ENCODE data around the gene FAHD2B.
"Not testable (repeated sequence)": the region's sequence is repeated elsewhere in the genome, so short reads cannot be mapped to it uniquely, and the experiment has no call there.

FAHD2B gene, protein sequence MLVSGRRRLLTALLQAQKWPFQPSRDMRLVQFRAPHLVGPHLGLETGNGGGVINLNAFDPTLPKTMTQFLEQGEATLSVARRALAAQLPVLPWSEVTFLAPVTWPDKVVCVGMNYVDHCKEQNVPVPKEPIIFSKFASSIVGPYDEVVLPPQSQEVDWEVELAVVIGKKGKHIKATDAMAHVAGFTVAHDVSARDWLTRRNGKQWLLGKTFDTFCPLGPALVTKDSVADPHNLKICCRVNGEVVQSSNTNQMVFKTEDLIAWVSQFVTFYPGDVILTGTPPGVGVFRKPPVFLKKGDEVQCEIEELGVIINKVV

DNA sequence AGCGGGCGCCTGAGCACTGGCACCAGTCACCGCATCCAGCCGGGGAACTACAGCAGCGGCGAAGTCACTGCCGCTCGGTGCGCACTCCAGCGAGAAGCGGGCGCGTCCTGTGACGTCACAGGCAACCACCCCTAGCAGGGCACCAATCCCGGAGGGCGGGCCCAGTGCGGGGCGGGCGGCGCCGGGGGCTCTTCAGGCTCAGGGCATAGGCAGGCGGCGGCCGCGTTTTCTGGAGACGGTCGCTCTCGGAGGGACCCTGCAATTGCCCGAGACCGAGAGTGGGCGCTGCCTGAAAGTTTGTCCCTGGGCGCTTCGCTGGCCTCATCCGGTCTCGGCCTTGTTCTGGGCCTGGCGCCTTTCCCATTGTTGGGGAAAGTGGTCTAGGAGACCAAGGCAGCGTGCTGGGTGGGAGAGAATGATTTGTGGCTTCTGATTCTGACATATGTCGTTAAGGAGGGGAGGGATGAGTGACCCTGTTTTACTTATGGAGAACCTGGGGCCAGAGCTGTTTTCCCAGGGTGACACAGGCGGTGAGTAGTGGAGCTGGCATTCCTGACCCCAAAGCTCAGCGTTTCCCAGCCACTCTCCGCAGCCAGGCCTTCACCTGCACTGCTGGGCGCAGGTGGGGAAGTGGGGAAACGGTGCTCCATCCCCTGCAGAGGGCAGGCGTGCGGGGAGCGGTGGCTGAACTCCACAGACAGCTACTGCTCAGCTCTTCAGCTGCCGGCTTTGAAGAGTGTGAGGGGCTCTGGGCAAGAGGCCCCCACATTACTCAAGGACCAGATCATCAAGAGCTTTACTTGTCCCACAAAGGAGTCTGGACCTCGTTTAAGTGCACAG lies at the start of gene FAHD2B:
FAHD2B (minus strand) TSS at position 111 of the 840 bp plus-strand sequence. CDS start 3,176 bp downstream, outside the sequence.
- DNase-seq: peak; percentile 61

DNA sequence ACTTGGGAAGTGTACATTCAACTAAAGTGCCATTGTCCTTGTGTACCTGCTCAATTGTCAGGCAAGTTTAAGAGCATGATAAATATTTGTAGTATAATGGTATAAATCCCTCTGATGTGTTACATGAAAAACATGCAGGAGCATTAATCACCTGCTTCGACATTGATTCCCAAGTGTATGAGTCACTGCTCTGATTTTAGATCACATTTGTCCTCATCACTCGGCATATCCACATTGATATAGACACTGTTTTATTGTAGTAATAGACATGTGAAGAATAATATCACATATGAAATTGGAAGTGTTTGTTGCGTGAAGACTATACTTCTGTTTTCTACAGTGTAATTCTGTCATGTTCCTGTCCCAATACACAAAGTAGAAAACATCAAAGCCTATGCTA lies 49.3 kb upstream of the FAHD2B start:
- DNase-seq: not testable (repeated sequence)

DNA sequence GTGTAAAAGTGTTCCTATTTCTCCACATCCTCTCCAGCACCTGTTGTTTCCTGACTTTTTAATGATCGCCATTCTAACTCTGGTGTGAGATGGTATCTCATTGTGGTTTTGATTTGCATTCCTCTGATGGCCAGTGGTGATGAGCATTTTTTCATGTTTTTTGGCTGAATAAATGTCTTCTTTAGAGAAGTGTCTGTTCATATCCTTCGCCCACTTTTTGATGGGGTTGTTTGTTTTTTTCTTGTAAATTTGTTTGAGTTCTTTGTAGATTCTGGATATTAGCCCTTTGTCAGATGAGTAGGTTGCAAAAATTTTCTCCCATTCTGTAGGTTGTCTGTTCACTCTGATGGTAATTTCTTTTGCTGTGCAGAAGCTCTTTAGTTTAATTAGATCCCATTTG lies 34.4 kb upstream of the FAHD2B start:
- not testable (repeated sequence) for DNase-seq

DNA sequence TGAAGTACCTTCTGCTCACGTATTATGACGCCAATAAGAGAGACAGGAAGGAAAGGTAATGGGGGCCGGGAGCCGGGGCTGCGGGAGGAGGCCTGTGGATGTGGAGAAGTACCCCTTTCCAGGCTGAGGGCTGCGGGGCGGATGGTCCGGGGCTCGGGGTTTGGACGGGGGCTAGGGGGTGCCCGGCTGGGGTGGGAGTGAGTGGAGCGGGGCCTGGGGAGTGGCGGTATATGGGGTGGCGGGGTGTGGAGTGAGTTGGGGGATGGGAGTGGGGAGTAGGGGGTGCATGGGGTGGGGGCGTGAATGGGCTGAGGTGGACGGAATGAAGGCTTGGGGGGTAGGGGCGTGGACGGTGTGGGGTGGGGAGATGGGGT lies 19.2 kb upstream of the FAHD2B start:
- not testable (repeated sequence) for DNase-seq

DNA sequence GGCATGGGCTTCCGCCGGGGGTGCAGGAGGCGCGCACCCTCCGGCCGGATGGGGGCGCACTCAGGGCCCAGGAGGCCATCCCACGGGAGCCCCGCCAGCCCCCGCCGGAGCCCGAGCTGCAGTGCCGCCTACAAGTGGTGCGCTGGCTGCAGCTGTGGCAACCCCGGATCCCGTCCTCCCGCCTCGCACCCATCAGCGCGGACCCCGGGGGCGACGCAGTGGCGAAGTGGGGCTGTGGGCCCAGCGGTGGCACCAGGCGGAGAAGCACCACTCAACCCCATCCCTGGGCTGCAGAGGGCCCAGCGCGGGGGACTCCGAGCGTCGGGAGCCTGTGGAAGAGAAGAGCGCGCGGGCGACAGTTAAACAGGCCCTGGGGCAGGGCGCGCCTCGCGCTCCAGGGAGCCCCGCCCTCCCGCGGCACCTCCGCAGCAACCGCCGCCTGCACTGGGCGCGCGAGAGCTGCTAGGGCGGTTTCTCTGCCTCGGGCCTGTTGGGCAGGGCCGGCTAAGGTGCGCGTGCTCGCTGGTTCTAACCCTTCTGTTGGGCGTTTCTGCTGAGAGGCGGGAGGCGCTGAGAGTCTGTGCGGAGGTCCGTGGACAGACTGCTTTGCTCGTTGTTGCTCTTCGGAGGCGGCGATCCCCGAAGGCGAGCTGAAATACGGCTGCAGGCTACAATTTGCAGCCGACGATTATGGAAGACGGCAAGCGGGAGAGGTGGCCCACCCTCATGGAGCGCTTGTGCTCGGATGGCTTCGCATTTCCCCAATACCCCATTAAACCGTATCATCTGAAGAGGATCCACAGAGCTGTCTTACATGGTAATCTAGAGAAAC lies 18.6 kb upstream of the FAHD2B start, which contains the start of gene ANKRD36:
ANKRD36 (plus strand) TSS at position 104 of the 832 bp plus-strand sequence; CDS start at position 691, 587 bp downstream.
- peak; percentile 80 for DNase-seq

DNA sequence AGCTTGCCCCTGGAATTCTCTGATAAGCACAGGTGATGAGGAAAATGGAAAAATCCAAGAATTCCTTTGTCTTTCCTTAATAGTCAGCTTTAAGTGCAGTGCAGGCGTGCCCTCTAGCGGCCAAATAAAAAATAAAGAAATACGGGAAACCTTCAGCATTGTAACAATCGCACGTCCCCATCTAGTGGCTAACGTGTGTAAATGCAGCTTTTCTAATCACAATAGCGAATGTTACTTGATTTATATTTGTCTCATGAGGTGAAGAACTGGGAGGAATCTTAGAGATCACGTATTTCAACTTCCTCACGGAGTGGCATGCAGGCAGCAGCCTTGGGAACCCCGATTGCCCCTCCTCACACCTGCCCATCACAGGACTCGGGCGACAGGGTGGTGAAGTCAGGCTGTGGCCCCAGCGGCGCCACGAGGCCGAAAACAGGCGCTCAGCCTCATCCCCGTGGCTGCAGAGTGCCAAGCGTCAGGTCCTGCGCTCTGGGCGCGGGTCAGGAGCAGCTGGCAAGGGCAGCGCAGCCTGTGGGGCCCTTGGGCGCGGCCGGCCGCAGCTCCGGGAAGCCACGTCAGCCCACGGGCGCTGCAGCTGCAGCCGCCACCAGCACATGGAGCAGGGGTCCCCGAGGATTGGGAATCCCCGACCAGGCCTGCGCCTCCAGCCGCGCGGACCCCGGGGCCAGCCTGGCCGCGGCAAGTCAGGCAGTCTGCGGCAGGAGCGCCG lies 17.8 kb upstream of the FAHD2B start:
- DNase-seq: peak; percentile 35

DNA sequence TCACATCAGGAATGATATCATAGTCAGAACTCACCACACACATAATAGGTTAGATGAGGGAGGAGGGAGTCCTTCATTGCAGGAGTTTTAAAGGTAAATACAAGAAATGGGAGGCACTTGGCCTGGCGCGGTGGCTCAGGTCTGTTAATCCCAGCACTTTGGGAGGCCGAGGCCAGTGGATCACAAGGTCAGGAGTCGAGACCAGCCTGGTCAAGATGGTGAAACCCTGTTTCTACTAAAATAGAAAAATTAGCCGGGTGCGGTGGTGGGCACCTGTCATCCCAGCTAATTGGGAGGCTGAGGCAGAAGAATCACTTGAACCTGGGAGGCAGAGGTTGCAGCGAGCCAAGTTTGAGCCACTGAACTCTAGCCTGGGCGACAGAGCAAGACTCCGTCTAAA lies 16.6 kb upstream of the FAHD2B start:
- not testable (repeated sequence) for DNase-seq

DNA sequence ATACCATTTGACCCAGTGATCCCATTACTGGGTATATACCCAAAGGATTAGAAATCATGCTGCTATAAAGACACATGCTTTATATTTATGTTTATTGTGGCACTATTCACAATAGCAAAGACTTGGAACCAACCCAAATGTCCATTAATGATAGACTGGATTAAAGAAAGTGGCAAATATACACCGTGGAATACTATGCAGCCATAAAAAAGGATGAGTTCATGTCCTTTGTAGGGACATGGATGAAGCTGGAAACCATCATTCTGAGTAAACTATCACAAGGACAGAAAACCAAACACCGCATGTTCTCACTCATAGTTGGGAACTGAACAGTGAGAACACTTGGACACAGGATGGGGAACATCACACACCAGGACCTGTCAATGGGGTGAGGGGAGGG lies 12.2 kb upstream of the FAHD2B start:
- not testable (repeated sequence) for DNase-seq

DNA sequence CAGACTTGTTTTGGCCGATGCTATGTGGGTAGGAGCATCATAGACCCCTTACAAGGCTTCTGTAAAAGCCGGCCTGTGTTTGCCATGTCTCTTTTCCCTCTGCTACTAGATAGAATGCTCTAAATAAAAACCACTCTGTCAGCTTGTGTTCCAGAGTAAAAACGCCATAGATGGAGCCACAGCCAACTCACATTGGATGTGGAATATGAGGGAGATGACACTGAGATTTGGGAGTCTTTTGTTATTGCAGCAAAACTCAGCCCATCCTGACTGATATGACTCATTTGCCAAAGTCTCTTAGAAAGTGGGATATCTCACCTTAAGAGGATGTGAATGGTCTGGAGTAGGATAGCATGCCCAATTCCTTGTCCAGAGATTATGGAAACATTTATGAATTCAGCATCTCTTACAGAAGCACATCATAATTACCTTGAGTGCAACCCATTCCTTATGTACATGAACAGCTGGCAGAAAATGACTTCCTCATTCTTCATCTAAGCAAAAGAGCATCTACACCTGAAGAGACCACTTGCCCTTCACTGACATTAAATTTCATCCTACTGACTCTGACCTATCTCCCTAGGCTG lies 4.2 kb upstream of the FAHD2B start:
- DNase-seq: not testable (repeated sequence)

DNA sequence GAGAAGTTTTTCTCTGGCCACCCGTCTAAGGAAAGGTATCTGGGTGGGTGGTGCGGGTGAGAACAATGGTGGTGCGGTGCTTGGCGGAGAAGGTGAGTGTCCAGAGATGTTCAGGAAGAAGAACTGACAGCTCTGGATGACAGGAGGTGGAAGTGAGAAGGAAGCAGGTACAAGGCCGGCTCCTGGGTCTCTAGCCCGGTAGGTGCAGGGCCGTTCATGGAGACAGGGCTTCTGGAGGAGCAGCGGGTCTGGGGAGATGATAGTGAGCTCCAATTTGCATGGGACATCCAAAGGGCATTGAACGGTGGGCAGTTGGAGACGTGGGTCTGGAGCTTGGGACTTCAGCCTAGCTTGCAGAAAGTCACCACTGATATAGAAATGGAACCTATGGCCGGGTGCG lies 979 bp upstream of the FAHD2B start:
- DNase-seq: no peak

DNA sequence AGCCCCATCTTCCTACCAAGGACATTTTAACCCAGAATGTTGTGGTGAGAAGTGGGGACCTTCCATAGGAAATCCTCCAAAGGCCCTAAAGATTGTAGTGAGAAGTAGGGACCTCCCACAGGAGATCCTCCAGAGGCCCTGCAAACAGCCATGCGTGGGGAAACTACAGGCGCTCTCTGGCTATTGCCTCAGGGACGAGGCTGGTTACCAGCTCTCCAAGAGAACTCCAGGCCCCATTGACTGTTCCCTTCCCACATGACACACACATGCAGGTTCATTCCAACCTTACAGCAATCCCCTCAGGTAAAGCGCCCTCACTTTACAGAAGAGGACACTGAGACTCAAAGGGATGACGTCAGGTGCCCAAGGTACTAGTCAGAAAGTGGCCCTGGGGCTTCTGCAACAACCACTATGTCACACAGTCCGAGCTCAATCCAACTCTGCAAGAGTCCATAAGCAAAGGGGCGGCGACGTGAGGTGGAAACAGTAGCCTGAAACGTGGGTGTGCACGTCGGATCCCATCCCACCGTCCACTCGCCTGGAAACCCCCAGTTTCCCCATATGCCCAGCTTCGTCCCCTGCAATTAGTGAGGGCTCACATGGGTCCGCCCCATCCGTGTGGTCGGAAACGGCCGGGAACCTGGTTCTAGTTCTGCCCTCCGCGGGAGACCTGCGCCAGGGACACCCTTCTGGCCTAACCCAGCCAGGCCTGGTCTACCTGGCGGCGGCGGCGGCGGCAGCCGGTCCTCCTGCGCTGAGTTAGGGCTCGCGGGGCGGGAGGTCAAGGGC lies 505 bp downstream of the FAHD2B start:
- DNase-seq: not testable (repeated sequence)

DNA sequence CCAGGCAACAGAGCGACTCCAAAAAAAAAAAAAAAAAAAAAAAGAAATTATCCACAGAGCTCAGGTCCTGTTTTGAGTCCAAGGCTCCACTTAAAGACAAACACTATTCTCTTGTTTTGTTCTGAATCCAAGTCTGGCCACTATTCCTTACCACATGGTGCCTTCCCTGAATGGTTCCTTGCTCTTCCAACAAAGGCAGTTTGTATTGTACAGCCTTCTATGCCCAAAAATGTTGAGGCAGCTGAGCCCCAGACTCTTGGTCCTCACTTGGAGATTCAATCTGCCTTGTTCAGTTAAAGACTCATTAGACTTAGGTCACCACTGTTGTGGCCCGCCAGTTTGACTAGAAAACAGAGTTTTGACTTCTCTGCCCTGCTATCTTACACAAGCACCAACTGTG lies 1.7 kb downstream of the FAHD2B start:
- not testable (repeated sequence) for DNase-seq

DNA sequence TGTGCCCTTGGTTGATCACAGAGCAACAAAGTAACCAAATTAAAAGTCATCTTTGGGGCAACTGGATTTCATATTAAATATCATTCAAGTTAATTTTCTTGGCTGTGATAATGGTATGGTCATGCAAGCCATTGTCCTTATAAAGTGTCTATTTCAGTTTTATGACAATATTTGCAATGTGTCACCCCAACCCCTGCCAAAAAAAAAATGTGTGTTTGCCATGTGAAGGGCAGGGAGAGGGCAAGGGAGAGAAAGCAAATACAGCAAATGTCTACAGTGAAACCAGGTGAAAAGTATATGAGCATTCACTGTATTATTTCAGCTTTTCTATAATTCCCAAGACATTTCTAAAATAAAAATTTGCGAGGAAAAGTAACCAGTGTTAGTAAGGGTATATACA lies 6.0 kb downstream of the FAHD2B start:
- DNase-seq: not testable (repeated sequence)

DNA sequence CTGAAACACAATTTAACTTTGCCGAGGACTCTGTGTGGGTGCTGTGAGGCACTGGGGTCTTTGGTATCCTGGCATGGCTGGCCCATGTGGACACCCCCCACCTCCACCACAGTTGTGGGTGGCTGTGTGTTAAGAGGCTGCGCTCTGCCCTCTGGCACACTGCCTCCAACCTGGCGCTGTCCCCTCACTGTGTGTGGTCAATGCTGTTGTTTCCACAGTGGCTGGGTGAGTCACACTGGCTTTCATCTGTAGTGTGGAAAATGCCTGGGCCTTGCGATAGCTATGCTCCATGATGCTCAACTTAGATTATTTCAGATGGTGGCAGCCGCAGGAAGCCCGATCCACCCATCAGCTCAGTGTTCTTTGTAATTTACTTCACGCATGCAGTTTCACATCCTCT lies 9.6 kb downstream of the FAHD2B start:
- DNase-seq: not testable (repeated sequence)

DNA sequence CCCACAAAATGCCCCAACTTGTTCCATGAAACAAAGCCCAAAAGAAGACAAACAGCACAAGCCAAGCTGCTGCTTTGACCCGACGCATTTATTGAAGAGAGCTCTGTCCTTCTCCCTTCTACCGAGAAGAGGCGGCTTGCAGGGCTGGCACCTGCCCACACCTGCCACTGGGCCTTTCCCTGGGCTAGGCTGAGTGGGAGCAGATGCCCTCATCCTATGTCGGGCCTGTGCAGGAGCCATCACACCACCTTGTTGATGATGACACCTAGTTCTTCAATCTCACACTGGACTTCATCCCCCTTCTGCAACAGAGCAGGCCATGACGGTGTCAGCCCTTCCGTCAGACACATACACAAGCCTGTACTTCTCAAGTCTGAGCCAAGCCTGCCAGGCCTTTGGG lies 11.2 kb downstream of the FAHD2B start:
- DNase-seq: not testable (repeated sequence)

DNA sequence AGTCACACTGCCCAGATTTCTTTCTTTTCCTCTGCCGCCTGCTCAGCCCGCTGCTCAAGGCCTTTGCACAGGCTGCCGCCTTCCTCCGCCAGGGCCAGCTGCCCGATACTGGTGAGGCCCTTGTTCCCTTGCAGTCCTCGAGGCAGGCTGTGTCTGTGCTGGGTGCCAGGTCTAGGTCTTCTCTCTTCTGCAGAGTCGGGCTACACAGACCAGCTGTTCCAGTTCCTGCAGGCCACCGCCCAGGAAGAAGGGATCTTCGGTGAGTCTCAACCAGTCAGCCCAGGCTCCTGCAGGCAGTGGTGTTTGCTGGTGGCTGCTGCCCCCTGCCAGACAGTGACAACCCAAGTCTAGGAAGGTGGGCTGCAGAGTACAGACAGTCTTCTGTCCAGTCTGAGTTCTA lies 12.5 kb downstream of the FAHD2B start:
- DNase-seq: not testable (repeated sequence)

DNA sequence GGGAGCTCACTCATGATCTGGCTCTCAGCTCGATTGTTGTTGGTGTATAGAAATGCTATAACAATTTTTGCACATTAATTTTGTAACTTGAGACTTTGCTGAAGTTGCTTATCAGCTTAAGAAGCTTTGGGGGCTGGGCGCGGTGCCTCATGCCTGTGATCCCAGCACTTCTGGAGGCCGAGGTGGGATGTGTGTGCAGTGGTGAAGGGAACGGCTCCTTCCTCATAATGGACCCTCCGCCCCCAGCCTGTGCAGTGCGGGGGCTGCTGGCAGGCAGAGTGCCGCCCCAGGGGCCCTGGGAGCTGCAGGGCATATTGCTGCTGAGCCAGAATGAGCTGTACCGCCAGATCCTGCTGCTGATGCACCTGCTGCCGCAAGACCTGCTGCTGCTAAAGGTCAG lies 13.8 kb downstream of the FAHD2B start:
- DNase-seq: not testable (repeated sequence)

DNA sequence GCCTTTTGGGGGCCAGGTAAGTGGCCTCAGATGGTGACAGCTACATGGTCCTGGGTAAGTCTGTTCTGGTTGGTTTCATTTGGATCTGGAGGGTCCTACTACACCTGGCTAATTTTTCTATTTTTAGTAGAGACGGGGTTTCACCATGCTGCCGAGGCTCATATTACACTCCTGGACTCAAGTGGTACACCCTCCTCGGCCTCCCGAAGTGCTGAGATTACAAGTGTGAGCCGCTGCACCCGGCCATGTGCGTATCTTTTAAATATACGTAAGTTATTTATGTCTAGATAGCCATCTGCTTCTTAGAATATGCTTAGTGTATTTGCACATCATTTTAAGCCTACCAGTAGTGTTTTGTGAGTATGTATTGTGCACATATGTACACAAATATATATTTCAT lies 17.5 kb downstream of the FAHD2B start:
- not testable (repeated sequence) for DNase-seq

DNA sequence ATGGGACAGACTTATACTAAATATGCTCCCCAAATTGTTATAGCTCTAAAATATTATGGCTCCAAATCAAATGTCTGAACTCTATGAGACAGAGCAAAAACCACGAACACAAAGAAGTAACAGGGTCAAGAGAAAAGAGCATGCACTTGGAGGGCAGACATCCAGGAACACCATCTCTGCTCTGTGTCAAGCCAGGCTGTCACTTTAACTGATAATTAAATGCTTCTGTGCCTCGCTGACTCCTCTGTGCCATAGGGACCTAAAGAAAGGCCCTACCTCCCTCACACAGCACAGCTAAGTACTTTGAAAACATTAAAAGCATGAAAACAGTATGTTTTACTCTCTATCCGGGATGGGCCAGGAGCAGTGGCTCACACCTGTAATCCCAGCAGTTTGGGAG lies 23.8 kb downstream of the FAHD2B start:
- DNase-seq: not testable (repeated sequence)

DNA sequence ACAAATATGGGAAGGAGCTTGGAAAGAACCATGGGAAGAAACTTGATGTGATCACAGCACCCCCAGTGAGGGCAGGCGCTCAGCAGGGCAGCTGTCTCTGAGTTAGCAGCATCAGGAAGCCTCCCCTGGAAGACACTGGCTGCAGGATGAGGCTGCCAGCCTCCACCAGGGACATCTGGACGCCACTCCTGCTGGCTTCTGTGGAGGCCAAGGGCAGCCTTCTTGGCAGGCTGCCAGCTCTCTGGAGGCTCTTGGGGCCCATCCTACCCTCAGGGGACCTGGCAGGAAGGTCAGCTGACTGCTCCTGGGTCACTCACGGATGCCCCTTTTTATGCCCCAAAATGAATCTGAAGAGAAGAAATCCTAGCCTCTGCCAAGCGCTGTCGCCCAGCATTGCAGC lies 26.0 kb downstream of the FAHD2B start:
- not testable (repeated sequence) for DNase-seq

DNA sequence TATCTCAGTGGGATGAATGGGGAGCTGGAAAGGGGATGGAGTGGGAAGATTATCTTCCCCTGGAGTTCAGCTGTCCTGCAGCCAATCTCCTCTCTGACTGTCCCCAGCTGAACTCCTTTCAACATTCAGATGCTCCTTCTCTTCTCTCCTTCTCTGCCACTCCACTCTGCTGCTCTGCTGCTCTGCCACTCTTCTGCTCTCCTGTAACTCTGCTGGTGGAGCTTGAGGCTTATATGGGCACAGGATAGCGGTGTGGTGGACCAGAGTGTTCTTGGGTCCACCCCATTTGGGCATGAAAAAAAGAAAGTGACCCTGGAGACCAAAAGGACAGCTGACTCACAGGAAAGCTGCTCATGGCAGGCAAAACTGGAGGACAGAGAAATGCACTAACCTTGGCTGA lies 26.6 kb downstream of the FAHD2B start:
- DNase-seq: no peak
